CD4-positive, alpha-beta T cell treated with Interleukin-1 beta for 1 hour (primary cell): ENCODE data around the gene STAB1.

Experiments used
- DNase-seq, 2 donors: peaks; one replicate each; pipeline ENCODE4 v3.0.0-alpha.2; 2020 to 2022

Gene STAB1

GRCh38 chr3:52536369-52537164, 41.4 kb downstream of the STAB1 start, which contains the start of gene UQCC5:
Gene UQCC5, plus strand, starts transcription at chr3:52536605. Its CDS starts 151 bp downstream, at chr3:52536756.
- DNase-seq = peak; percentile 98 to 99

GRCh38 chr3:52537165-52537620, 42.1 kb downstream of the STAB1 start:
- DNase-seq = no peak

- DNase-seq = no peak
Observed at GRCh38 chr3:52537726-52538421, 42.7 kb downstream of the STAB1 start.

- DNase-seq = no peak
Observed at GRCh38 chr3:52539010-52539653, 44.0 kb downstream of the STAB1 start.

- DNase-seq = no peak
Observed at GRCh38 chr3:52541050-52541449, 45.9 kb downstream of the STAB1 start.

- DNase-seq = no peak
Observed at GRCh38 chr3:52544937-52545336, 49.8 kb downstream of the STAB1 start.

- DNase-seq = no peak
Observed at GRCh38 chr3:52546111-52546901, 51.2 kb downstream of the STAB1 start.

- no peak for DNase-seq
Observed at GRCh38 chr3:52547143-52547542, 52.0 kb downstream of the STAB1 start.

GRCh38 chr3:52551118-52551517, 56.0 kb downstream of the STAB1 start:
- no peak for DNase-seq

GRCh38 chr3:52552089-52552488, 57.0 kb downstream of the STAB1 start:
- no peak for DNase-seq

GRCh38 chr3:52554026-52554755, 59.1 kb downstream of the STAB1 start:
- no peak for DNase-seq

- DNase-seq = no peak
Observed at GRCh38 chr3:52555056-52555455, 59.9 kb downstream of the STAB1 start.

GRCh38 chr3:52557011-52557960, 62.1 kb downstream of the STAB1 start:
- DNase-seq = no peak

GRCh38 chr3:52558436-52558835, 63.3 kb downstream of the STAB1 start:
- no peak for DNase-seq

- DNase-seq = no peak
Observed at GRCh38 chr3:52561028-52561747, 66.0 kb downstream of the STAB1 start.

- no peak for DNase-seq
Observed at GRCh38 chr3:52563984-52564383, 68.8 kb downstream of the STAB1 start.

GRCh38 chr3:52568069-52568468, 72.9 kb downstream of the STAB1 start:
- DNase-seq = no peak

- DNase-seq = no peak
Observed at GRCh38 chr3:52570076-52570475, 74.9 kb downstream of the STAB1 start.

- no peak for DNase-seq
Observed at GRCh38 chr3:52572221-52572620, 77.1 kb downstream of the STAB1 start.
